Ishikawa (cell line): ENCODE data around the gene ZCWPW1.

ENCODE experiments used
- CEBPB ChIP-seq: IDR thresholded peaks from 2 replicates; pipeline ENCODE4 v1.6.1; 2012
- CREB1 ChIP-seq: IDR thresholded peaks from 2 replicates; pipeline ENCODE4 v1.6.1; 2012; ENCODE audit warnings: low read depth
- EGR1 ChIP-seq: IDR thresholded peaks from 2 replicates; pipeline ENCODE4 v1.6.1; 2012
- EP300 ChIP-seq: IDR thresholded peaks from 2 replicates; pipeline ENCODE4 v1.6.1; 2012; ENCODE audit warnings: borderline replicate concordance
- FOXM1 ChIP-seq: IDR thresholded peaks from 2 replicates; pipeline ENCODE4 v1.6.1; 2012; ENCODE audit warnings: low read depth, borderline replicate concordance
- RAD21 ChIP-seq: IDR thresholded peaks from 2 replicates; pipeline ENCODE4 v1.6.1; 2012; ENCODE audit warnings: low read depth
- TAF1 ChIP-seq: IDR thresholded peaks from 2 replicates; pipeline ENCODE4 v1.6.1; 2012; ENCODE audit warnings: low read depth, mild to moderate bottlenecking
- TCF12 ChIP-seq: IDR thresholded peaks from 2 replicates; pipeline ENCODE4 v1.6.1; 2012; ENCODE audit warnings: low read depth
- TEAD4 ChIP-seq: IDR thresholded peaks from 2 replicates; pipeline ENCODE4 v1.6.1; 2012
- YY1 ChIP-seq: IDR thresholded peaks from 2 replicates; pipeline ENCODE4 v1.6.1; 2012; ENCODE audit warnings: low read depth
- ZBTB7A ChIP-seq: IDR thresholded peaks from 2 replicates; pipeline ENCODE4 v1.6.1; 2012; ENCODE audit warnings: low read depth
- TF ChIP-seq, protein P1 (sequence below): IDR thresholded peaks from 2 replicates; pipeline ENCODE4 v1.6.1; 2012; ENCODE audit warnings: low read depth, mild to moderate bottlenecking

DNA sequence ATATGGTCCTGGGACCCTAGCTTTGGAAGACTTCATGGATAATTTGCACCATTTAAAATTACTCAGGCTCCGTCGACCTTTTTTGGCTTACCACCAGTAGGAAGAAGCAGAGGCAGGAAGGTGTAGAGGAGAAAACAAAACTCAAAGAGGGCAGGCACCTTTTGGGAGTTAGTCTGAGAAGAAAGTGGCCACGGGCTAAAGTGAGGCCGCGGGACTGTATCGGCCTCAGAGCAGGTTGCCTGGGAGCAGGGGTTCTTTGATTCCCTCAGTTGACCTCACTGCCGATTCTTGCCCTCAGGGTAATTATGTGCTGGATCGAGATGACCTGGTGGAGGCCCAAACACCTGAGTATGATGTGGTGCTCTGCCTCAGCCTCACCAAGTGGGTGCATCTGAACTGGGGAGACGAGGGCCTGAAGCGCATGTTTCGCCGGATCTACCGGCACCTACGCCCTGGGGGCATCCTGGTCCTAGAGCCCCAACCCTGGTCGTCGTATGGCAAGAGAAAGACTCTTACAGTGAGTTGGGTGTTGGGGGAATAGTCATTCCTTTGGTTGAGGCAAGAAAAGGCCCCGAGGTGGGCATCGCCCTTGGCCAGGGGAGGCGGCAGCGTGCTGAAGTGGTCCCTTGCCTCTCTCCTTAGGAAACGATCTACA lies 4.2 kb upstream of the ZCWPW1 start:
- no peak for TF ChIP-seq FOXM1
- TF ChIP-seq, protein P1, sequence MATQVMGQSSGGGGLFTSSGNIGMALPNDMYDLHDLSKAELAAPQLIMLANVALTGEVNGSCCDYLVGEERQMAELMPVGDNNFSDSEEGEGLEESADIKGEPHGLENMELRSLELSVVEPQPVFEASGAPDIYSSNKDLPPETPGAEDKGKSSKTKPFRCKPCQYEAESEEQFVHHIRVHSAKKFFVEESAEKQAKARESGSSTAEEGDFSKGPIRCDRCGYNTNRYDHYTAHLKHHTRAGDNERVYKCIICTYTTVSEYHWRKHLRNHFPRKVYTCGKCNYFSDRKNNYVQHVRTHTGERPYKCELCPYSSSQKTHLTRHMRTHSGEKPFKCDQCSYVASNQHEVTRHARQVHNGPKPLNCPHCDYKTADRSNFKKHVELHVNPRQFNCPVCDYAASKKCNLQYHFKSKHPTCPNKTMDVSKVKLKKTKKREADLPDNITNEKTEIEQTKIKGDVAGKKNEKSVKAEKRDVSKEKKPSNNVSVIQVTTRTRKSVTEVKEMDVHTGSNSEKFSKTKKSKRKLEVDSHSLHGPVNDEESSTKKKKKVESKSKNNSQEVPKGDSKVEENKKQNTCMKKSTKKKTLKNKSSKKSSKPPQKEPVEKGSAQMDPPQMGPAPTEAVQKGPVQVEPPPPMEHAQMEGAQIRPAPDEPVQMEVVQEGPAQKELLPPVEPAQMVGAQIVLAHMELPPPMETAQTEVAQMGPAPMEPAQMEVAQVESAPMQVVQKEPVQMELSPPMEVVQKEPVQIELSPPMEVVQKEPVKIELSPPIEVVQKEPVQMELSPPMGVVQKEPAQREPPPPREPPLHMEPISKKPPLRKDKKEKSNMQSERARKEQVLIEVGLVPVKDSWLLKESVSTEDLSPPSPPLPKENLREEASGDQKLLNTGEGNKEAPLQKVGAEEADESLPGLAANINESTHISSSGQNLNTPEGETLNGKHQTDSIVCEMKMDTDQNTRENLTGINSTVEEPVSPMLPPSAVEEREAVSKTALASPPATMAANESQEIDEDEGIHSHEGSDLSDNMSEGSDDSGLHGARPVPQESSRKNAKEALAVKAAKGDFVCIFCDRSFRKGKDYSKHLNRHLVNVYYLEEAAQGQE: no peak
- no peak for TF ChIP-seq RAD21
- TF ChIP-seq TCF12: no peak
- no peak for TF ChIP-seq ZBTB7A
- TF ChIP-seq EP300: no peak
- no peak for TF ChIP-seq TAF1
- TF ChIP-seq CREB1: no peak
- no peak for TF ChIP-seq YY1
- TF ChIP-seq EGR1: no peak
- TF ChIP-seq CEBPB: no peak
- TF ChIP-seq TEAD4: no peak
